OCI-LY7 (cell line): ENCODE data around the gene GNLY. TPM values are rescaled to one million over a fixed set of nuclear protein-coding genes. Genes with fewer than 3 reads are reported as not detected.

Experiments
- Bru-seq: library from RNA; stranded (reverse); fragments of 400-500 nt; gene quantifications from one replicate; lab custom pipeline; 2021; lab: Mats Ljungman, UMichigan
- BruChase-seq, 2 experiments: library from RNA; stranded (reverse); fragments of 400-500 nt; gene quantifications; one replicate each; lab custom pipeline; 2021; lab: Mats Ljungman, UMichigan
- BruUV-seq: library from RNA; stranded (reverse); fragments of 400-500 nt; replicated peaks from 2 replicates; lab custom pipeline; 2021; lab: Mats Ljungman, UMichigan
- CTCF ChIA-PET: fragments of 300-600 bp; sonication (Branson Sonifier 250); formaldehyde crosslinking; loops from one replicate; lab custom pipeline; 2022; ENCODE audit warnings: antibody characterized with exemption; ENCODE audit not compliant: unreplicated experiment; lab: Charles Lee
- POLR2A ChIA-PET: fragments of 300-600 bp; sonication (Branson Sonifier 250); formaldehyde crosslinking; loops from one replicate; lab custom pipeline; 2022; ENCODE audit warnings: antibody characterized with exemption; lab: Charles Lee
- DNase-seq: peaks from one replicate; pipeline ENCODE4 v3.0.0-alpha.2; 2015; ENCODE audit warnings: low spot score
- H2AFZ ChIP-seq: fragments of 200-600 bp; sonication (generic), shearing (Covaris generic); 2 replicates; pipeline ENCODE4 v1.6.1; 2014; ENCODE audit warnings: mild to moderate bottlenecking, antibody characterized with exemption, low read length, moderate library complexity
- H3K27ac ChIP-seq: fragments of 200-600 bp; sonication (generic); 2 replicates; pipeline ENCODE4 v1.5.1; 2014; ENCODE audit warnings: mixed run types, low read depth, mild to moderate bottlenecking, moderate library complexity, low read length, inconsistent platforms; ENCODE audit not compliant: poor library complexity, severe bottlenecking
- H3K36me3 ChIP-seq: fragments of 200-600 bp; sonication (generic); 2 replicates; pipeline ENCODE4 v1.6.1; 2014; ENCODE audit warnings: mild to moderate bottlenecking, antibody characterized with exemption, low read length, moderate library complexity, mixed read lengths; ENCODE audit not compliant: insufficient read depth
- H3K4me1 ChIP-seq: fragments of 200-600 bp; sonication (generic); 2 replicates; pipeline ENCODE4 v1.5.1; 2014; ENCODE audit warnings: mild to moderate bottlenecking, low read length; ENCODE audit not compliant: insufficient read depth, poor library complexity, severe bottlenecking
- H3K4me2 ChIP-seq: fragments of 200-600 bp; sonication (generic); 2 replicates; pipeline ENCODE4 v1.6.1; 2014; ENCODE audit warnings: mild to moderate bottlenecking, low read length
- H3K4me3 ChIP-seq: fragments of 200-600 bp; sonication (generic); 2 replicates; pipeline ENCODE4 v1.5.1; 2014; ENCODE audit warnings: mild to moderate bottlenecking, low read depth, low read length; ENCODE audit not compliant: poor library complexity, severe bottlenecking
- H3K79me2 ChIP-seq: fragments of 200-600 bp; sonication (generic); 2 replicates; pipeline ENCODE4 v1.6.1; 2016; ENCODE audit warnings: low read depth, mild to moderate bottlenecking, low read length, moderate library complexity, mixed read lengths; ENCODE audit not compliant: insufficient read depth
- H3K9me2 ChIP-seq: fragments of 200-600 bp; sonication (generic); 2 replicates; pipeline ENCODE4 v1.6.1; 2016; ENCODE audit warnings: mild to moderate bottlenecking, low read length, mixed read lengths; ENCODE audit not compliant: insufficient read depth
- H3K9me3 ChIP-seq: fragments of 200-600 bp; sonication (generic); 2 replicates; pipeline ENCODE4 v1.6.1; 2014; ENCODE audit warnings: mild to moderate bottlenecking, mixed run types, low read length, mixed read lengths
- H4K20me1 ChIP-seq: fragments of 200-600 bp; sonication (generic); 2 replicates; pipeline ENCODE4 v1.6.1; 2014; ENCODE audit warnings: mild to moderate bottlenecking, antibody characterized with exemption, low read length, moderate library complexity, mixed read lengths; ENCODE audit not compliant: insufficient read depth
- EZH2phosphoT487 ChIP-seq: fragments of 200-600 bp; sonication (generic); IDR thresholded peaks from 2 replicates; pipeline ENCODE4 v1.6.1; 2018; ENCODE audit warnings: low read depth, borderline replicate concordance, mild to moderate bottlenecking, mixed run types, antibody characterized with exemption, low read length, moderate library complexity, mixed read lengths
- intact Hi-C: fragments of 100-400 bp; cut with micrococcal nuclease; formaldehyde crosslinking; loops from one replicate; pipeline ENCODE4 v1.10.0; 2022; ENCODE audit not compliant: unreplicated experiment
- long read RNA-seq: library from polyadenylated mRNA; stranded (forward); transcript quantifications from one replicate; pipeline ENCODE4 v2.0.0, GENCODE V29; 2022
- total RNA-seq, 2 experiments: library from RNA; depleted of rRNA in 1 of 2; stranded (reverse); fragments of >200 nt in 1 of 2; shearing (Covaris generic) in 1 of 2; gene quantifications; 2 replicates each; pipeline ENCODE4 v1.2.3, GENCODE V29; 2014 to 2022
- TF ChIP-seq, protein P1 (sequence below): fragments of 200-600 bp; sonication (generic); conservative IDR thresholded peaks from 2 replicates; pipeline ENCODE4 v1.5.1; 2014; ENCODE audit warnings: mild to moderate bottlenecking, antibody characterized with exemption, low read length, moderate library complexity, mixed read lengths

GNLY gene
- total RNA-seq (2014; rRNA removed; shearing (Covaris generic)) (not detected in 2 replicates), total RNA-seq (2022) (not detected in 2 replicates), Bru-seq, nascent RNA (not detected), BruChase-seq, experiment 1, labeled RNA remaining after a 6-hour chase (not detected), BruChase-seq, experiment 2, labeled RNA remaining after a 2-hour chase (percentile 19 among the genes with signal in this experiment)
- long read RNA-seq, result 0 reads

DNA sequence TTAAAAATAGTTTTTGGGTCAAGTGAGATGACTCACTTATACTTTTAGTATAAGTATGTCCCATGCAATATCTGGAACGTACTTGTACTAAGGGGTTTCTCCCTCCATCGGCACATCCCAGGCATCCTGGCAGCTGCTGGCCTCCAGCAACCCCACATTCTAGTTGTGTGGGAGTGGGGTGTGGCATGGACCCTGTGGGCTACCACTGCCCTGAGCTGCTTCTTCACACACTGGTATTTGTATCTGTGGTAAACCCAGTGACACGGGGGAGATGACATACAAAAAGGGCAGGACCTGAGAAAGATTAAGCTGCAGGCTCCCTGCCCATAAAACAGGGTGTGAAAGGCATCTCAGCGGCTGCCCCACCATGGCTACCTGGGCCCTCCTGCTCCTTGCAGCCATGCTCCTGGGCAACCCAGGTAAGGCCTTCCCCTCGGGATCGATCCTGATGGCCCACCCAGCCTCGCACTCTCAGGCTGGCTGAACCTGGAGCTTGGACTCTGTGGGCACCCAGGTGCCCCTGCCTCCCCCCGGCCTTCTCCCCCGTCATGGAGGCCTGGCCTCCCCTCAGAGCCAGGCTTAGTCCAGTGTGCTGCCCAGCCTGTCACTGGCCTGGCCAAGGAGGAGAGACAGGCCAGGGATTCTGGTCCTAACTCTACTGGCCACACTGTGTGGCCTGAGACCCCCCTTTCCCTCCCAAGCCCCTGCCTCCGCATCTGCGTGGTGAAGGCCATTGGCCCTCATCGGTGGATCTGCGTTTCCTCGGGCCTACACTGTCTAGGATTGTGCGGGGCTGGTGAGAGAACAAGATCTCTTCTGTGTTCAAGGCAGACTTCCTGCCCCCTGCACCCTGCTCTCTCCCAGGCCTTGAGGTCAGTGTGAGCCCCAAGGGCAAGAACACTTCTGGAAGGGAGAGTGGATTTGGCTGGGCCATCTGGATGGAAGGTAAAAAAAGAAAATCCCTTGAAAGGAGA, at the start of gene GNLY:
Gene GNLY, plus strand, starts transcription at position 307 of the 974 bp plus-strand sequence. Its CDS starts 61 bp downstream, at position 368.
- ChIA-PET CTCF (no interaction called here), POLR2A (interaction anchor here (0.6 kb wide), 1 partner anchor 295 kb away, joined by 6 read pairs; no protein-coding TSS in a partner anchor)
- BruUV-seq, result no TSS peak
- Histone ChIP-seq H3K4me1 (no peaks in the 10 kb centered on the region), H3K4me3 (no peak within 1 kb of the TSS), H3K79me2 (no peaks in the 10 kb centered on the region), H3K9me2 (no peaks in the 10 kb centered on the region), H3K4me2 (no peak within 1 kb of the TSS), H2AFZ (no peak within 1 kb of the TSS), H3K9me3 (no peaks in the 10 kb centered on the region), H4K20me1 (no peaks in the 10 kb centered on the region), H3K36me3 (no peaks in the 10 kb centered on the region), H3K27ac (no peak within 1 kb of the TSS)
- no peak for DNase-seq
- TF ChIP-seq, protein P1, sequence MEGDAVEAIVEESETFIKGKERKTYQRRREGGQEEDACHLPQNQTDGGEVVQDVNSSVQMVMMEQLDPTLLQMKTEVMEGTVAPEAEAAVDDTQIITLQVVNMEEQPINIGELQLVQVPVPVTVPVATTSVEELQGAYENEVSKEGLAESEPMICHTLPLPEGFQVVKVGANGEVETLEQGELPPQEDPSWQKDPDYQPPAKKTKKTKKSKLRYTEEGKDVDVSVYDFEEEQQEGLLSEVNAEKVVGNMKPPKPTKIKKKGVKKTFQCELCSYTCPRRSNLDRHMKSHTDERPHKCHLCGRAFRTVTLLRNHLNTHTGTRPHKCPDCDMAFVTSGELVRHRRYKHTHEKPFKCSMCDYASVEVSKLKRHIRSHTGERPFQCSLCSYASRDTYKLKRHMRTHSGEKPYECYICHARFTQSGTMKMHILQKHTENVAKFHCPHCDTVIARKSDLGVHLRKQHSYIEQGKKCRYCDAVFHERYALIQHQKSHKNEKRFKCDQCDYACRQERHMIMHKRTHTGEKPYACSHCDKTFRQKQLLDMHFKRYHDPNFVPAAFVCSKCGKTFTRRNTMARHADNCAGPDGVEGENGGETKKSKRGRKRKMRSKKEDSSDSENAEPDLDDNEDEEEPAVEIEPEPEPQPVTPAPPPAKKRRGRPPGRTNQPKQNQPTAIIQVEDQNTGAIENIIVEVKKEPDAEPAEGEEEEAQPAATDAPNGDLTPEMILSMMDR, result no peak
- no peak for TF ChIP-seq EZH2phosphoT487
- intact Hi-C loops, result no loop called here

DNA sequence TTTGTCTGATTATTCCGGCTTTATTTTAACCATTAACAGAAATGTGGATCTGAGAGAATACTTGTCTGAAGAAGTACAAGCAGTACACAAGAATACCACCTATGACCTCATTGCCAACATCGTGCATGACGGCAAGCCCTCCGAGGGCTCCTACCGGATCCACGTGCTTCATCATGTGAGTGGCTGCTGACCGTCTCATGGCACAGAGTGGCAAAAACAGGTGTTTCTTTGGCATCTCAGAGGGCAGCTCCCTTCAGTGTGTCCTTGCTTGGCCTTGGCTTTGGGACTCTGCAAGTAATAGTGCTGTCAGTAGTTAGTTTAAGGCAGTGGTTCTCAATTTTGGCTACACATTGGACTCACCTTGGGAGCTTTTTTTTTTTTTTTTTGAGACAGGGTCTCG, 49.2 kb upstream of the GNLY start:
- Histone ChIP-seq H4K20me1 (no peaks in the 10 kb centered on the region), H3K4me1 (no peaks in the 10 kb centered on the region), H3K4me3 (no peak overlapping the region), H3K79me2 (no peaks in the 10 kb centered on the region), H3K9me2 (no peaks in the 10 kb centered on the region), H3K36me3 (peaks cover 98% of the 10 kb centered on the region), H2AFZ (no peak overlapping the region), H3K4me2 (no peak overlapping the region), H3K27ac (no peak overlapping the region), H3K9me3 (no peaks in the 10 kb centered on the region)
- ChIA-PET CTCF (interaction anchor here (1.3 kb wide), 1 partner anchor 8 kb away, joined by 3 read pairs; no protein-coding TSS in a partner anchor), POLR2A (interaction anchor here (0.6 kb wide), 1 partner anchor 83 kb away, joined by 3 read pairs; no protein-coding TSS in a partner anchor)
- no peak for DNase-seq
- intact Hi-C loops, result no loop called here
- TF ChIP-seq, protein P1, result no peak
- TF ChIP-seq EZH2phosphoT487, result no peak
- BruUV-seq, result no TSS peak
